NCI-H146 treated with DMSO at 0.1 percent for 48 hours (cell line): ENCODE data around the gene TMEM273.

Experiments
- DNase-seq: peaks from one replicate; lab custom pipeline; 2025; ENCODE audit not compliant: unreplicated experiment; lab: John Stamatoyannopoulos, UW

TMEM273 gene

DNA sequence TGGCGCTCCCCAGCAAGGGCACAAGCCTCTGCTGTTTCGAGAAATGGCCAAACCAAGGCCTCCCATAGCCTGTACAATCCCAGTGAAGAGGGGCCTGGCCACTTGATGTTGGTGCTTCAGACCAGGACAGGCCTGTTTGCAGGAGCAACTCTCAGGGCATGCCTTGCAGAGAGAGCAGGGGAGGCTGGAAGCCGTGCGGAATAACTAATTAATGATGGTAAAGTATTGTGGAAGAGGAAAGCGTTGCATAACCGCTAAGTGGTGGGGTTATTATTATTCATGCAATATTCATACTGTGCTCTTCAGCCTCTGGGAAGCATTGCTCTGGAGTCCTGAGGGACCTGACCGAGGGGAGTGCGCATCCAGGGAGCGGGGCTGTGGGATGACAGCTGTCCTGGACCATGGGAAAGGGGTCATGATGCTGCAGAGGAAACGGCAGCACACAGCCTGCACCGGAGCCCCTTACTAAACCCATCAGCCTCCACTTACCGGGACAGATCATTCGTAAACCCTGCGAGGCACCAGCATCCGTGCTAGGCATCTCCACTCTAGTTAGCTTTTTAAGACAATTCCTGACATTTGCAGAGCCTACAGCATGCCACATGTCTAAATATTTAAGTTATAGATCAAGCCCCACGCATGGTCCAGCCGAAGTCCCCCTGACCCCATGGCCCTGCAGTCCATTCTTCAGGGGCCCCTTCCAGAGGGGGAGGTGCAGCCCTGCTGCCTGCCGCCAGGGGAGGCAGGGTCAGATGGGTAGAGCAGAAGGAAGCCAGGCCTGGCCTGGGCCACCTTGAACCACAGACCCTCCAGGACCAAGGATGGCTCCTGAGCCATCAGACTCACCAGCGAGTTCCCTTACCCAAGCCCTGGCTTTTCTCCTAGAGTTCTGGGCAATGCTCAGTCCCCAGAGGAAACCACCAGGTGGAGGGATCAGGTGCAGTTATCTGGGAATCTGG, 11.6 kb downstream of the TMEM273 start:
- DNase-seq = no peak

DNA sequence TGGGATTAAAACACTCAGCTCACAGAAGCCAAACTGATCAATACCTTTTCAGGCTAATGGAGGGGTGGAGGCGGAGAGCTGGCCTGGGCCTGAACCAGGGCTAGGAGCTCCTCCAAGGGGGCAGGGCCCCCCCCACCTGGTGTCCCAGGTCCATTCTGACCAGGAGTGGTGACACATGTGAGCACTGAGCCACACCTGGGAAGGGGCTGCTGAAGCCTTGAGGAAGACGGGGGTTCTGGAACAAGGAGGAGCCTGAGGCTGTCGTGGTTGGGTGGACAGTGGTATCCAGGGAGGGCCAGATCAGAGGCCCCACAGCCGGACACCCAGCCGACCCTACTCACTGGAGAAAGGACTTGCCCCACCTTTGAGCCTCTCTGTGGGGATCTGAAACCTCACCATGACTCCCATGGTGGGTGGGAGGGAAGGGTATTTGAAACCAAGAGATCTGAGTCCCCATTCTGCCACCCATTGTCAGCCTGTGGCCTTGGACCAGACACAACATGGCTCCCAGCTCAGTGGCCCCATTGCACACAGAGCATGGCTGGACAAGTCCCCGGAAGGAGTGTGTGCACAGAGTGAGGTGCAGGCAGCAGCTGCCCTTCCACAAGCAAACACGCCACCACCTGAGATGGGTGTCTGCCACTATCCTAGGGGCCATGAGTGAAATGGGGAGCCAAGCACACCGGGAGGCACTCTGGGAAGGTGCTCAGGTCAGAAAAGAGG, 12.4 kb downstream of the TMEM273 start:
- DNase-seq = no peak

DNA sequence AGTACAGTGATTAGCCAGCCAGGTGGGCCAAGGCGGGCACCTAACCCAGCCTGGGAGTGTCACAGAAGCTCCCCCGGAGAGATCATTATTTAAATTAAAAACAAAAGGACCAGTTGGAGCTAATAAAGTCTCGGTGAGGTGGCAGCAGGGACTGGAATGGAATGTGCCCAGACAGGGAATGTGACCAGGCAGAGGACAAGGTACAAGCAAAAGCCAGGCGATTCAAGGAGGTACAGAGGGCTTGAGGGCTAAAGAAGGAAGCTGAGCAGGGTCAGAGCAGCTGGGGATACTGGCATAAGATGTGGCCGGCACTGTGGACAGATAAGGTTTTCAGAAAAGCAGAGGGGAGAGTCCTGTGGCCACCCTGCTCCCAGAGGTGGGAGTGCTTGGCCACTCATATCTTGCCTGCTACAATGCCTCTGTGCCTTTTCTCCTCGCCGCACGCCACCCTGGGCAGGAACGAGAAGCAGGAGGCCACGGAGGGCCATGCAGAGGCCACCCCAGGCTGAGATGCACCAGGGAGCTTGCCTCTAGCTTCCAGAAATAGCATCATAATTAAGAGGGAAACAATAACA, 13.2 kb downstream of the TMEM273 start:
- DNase-seq = no peak

DNA sequence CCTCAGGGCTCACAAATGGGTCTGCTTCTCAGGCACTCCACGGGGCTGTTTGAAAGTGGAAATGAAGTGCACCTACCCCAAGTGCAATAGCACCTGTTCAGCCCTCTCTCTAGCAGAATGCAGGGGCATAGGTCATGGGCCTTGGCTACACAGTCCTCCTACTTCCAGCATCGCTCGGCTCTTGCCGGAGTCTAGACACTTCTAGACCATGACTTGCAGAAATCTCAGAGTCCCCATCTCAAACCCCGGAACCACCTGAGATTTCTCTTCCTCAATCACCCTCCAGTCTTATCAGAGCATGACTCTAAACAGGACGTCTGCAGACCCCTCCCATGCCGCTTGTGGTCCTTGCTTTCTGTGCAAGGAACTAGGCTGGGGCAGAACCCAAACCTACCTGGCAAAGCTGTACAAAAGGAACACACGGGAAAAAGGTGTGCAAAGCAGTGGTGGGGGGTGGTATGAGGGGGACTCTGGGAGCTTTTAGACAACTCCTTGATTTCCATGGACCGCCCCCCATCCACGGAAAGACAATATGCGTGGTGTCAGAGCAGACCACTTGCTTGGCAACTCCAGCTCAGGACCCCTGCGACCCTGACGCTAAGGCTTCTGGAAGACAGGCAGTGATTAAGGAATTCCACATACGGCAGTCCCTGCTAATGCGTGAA, 13.8 kb downstream of the TMEM273 start:
- no peak for DNase-seq

DNA sequence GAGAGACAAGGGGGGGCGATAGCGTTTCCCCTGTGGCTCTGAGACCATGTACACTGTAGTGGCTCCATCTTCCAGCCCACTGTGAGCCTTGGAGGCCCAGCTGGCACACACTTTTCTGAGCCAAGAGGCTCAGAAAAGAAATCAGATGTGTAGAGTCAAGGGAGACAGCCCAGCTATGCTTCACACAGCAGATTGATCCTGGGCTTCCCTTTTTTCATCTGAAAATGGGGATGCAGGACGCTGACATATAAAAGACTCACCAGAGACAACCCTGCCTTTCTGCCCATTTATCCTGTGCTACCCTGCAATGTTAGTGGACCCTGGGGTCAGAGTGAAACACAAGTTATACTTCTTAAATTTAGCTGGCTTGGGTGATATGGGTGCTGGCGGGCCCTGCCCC, 14.3 kb downstream of the TMEM273 start:
- no peak for DNase-seq

DNA sequence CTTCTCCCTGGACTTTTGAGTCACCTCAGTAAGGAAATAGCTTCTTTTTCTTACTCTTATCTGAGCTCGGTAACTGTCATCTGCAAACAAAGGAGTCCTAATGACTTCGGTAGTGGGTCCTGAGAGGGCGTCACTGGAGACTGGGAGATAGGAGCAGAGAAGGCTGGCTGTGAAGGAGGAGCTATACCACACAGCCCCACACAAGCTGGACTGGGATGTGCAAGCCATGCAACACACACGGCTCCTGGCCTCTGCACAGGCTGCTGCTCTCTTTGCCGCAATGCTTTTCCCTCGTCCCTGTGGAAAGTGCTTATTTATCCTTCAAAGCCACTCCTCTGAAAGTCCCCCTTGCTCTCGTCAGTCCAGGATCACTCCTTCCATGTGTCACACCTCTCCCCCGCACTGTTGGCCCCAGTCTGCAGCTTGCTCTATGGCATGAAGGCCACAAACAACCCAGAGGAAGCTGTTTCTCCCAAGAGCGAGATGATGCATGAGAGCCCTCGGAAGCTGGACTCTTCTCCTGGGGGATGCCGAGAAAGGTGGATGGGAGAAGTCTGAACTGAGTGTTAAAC, 14.9 kb downstream of the TMEM273 start:
- DNase-seq = no peak

DNA sequence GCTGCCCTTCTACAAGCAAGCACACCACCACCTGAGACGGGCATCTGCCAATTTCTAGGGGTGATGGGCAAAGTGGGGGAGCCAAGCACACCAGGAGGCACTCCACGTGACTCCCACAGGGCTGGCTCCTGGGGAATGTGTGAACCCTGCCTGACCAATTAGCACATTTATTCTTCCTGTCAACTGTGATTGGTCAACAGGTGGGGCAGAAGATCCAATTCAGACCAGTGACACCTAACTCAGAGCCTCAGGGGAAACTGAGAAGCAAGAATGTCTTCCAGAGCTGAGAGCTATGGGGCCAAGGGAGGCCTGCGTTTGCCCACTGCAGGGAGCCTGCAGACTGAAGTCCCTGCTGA, 15.4 kb downstream of the TMEM273 start:
- no peak for DNase-seq

DNA sequence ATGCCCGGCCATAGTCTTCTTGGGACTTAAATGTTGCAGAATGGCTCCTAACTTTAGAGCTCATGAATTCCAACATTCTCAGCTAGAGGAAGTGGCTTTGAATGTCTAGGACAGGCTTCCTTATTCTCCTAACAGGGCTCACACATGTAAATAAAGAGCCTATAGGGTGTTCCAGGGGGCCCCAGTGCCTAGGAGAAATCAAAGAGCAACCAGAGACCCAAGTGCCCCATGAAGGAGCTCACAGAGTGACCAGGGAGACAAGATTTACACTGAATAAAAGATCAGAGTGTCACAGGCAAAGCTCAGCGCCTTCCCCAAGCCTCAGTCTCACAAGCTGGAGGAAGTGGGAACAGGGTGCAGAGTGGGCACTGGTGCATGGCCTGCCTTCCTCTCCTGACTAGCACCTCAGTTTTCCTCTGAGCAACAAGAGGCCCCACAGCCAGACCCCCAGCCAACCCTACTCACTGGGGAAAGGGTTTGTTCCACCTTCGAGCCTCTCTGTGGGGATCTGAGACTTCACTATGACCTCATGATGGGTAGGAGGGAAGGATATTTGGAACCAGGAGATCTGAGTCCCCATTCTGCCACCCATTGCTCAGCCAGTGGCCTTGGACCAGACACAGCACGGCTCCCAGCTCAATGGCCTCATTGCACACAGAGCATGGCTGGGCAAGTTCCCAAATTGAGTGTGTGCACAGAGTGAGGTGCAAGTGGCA, 16.0 kb downstream of the TMEM273 start:
- no peak for DNase-seq

DNA sequence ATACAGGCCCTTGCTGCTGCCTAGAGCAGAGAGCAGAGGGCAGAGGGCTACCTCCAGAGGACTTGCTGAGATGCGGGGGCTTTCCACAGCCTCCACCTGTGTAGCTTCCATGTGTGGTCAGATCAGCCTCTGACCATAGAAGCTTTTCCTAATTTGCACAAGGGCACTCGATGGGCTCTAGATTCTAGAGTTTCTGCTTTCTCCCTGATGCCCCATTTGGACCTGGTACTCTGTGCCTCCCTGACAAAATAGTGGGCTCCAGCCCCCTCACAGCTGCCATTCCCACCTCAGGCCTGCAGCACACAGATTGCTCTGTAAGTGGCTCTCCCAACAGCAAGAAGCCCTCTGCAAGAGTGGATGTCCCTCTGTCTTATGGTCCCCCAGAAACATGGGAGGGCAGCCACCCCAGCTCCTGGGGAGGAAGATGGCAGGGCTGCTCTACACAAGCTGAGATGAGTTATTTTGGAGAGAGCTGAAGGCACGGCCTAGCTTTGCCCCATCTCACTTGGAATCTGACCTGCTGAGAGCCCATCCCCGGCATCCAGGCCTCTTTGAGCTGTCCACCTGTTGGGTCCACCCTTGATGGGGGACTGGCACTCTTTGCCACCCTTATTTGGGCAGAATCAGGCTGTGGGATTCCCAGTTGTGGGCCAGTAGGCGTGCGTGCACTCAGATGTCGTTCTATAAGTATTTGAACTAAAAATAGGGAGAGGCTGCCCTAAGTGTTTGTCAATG, 16.7 kb downstream of the TMEM273 start:
- DNase-seq = no peak

DNA sequence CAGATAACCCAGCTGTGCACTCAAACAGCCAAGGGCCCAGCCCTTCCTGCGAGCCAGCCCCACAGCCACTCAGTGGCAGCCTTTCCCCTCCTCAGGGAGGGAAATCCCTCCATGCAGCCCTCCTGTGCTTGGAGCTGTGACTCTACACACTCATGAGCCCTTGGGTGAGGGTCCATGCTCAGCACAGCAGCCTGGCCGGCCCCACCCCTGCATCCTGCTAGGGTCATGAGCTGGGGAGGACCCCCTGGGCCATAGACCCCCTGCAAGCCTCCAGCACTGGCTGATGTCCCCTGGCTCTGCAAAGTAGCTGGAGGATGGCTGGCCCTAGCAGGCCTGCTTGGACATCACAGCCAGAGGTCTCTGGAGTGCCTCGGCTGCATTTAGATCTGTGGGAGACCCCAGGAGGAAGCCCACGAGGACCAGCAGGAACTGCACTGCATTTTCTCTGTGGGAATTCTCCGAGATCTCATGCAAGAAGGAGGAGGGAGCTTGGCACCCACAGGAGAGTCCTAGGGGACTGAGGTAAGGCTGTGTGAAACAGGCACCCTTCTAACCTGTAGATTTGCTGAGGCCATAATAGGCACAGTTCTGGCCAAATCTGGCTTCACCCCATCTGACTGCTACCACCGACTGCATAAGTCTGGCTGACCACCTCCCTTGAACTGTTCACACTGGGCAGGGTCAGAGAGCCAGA, 17.4 kb downstream of the TMEM273 start:
- no peak for DNase-seq

DNA sequence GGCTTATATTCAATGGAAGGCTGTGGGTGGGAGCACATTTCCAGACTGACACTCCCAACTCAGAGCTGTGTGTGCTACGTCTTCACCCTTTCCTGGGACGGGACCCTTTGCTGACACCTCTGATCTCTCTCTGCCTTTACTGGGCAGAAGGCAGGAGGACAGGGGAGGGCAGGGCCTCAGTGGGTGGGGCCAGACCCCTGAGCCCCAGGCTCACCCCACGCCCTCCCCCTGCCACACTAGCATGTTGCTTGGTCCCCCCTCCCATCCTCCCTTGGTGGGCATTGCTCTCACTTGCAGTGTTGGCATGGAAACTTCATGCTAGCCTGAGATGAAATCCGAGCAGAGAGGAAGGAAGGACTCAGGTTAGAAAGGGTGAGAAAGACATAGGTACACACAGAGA, 18.4 kb downstream of the TMEM273 start:
- no peak for DNase-seq

DNA sequence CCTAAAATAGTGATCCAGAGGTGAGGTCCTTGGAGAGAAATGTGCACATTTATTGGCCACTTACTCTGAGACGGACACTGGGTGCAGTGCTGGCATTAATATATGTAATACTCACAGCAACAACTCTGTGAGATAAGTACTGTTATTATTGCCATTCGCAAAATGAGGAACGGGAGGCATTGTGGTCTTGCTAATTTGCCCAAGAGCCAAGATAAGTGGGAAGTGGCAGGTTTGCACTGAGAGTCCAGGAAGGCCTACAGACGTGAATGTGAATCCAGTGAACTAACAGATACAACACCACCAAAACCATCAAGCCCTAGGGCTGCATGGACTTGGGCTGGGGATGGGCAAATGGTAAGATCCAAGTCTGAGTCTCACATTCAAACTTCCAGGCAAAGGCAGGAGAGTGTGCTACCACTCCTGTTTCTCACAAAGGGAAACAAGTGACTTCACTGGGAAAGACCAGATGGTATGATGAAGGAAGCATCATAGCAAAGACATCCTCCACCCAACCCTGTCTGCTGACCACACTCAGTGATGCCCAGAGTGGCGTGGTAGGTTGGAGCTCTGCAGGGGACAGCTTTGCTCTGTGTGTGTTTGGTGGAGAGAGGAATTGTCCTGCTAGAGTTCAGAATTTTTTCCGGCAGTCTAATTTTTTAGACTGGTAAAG, 19.2 kb downstream of the TMEM273 start:
- no peak for DNase-seq

DNA sequence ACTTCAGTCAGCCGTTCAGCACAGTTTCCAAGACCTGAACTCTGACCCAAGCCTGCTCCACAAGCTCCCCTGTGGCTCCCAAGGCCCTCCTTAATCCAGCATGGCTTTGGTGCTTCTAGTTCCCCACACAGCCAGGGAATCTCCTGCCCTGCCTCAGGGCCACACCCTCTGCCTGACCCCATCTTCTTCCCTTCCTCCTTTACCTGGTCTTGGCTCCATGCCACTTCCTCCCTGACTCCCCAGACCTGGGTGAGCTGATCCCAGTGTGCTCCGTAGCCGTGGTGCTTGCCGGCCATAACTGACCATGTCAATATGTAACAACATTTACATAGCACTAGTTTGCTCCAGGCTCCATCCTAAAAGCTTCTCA, 20.0 kb downstream of the TMEM273 start:
- no peak for DNase-seq

DNA sequence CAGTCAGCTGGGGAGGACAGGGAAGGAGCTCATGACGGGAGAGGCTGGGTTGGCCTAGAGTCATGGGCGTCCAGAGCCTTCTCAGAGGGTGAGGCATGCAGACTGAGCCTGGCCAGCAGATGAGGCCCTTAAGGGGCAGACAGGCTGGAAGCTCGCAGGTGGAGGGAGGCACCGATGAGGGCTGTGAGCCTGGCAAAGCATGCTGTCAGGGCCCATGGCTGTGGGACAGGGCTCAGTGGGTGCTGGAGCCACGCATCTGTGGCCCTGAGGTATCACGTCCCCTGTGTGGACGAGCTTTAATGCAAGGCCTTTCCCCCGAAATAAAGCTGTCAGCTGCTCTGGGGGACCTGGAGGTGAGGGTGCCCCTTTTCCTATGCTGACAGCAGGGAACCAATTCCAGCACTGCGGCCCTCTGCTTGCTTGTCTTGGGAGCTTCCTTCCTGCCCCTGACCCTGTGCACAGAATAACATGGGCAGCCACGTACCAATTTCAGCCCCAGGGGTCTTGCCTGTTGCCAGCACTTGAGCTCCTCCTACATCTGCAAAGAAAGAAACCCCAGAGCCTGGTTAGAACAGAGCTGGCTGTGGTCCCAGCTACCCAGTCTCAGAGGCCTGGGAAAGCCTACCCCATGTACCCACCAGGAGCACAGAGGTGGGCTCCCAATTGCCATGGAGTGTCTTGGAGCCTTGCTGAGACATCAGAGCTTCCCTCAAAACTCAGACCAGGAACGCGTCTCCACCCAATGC, 20.6 kb downstream of the TMEM273 start:
- DNase-seq = no peak

DNA sequence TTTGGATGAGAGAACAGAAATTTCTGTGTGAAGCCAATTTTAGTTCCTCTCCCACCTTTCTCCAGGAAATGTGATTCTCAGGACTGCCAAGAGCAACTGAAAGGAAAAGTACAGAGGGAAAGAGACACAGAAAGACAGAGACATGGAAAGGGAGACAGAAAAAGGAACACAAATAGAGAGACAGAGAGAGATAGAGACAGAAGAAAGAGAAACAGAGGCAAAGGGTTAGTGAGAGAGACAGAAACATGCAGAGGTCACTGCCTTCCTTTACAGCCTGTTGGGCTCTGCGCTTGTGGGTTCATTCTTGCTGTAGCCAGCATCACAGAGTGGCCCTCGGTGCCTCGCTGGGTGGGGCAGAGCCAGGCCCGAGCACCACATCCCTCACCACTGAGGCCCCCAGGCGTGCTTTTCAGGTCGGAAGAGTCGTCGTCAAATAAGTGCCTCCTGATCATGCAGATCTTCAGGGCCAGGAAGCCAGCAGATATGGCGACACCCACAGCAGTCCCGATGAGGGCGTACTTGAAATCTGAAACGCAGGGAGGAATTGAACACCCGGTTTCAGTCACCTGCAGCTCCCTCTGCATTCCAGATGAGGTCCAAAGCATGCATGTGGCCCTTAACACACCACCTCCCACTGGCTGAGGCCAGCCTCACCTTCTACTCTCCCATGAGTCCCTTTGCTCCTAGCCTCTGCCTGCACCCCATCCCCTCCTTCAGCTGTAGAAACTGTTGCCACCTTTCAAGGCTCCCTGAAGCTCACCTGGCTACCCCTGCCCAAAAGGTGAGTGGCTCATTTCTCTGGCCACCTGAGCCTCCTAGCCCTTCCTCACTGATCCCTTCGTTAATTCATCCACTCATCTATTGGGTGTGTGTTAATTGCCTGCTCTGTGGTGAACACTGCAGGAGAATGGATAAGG, 21.4 kb downstream of the TMEM273 start:
- DNase-seq = no peak

DNA sequence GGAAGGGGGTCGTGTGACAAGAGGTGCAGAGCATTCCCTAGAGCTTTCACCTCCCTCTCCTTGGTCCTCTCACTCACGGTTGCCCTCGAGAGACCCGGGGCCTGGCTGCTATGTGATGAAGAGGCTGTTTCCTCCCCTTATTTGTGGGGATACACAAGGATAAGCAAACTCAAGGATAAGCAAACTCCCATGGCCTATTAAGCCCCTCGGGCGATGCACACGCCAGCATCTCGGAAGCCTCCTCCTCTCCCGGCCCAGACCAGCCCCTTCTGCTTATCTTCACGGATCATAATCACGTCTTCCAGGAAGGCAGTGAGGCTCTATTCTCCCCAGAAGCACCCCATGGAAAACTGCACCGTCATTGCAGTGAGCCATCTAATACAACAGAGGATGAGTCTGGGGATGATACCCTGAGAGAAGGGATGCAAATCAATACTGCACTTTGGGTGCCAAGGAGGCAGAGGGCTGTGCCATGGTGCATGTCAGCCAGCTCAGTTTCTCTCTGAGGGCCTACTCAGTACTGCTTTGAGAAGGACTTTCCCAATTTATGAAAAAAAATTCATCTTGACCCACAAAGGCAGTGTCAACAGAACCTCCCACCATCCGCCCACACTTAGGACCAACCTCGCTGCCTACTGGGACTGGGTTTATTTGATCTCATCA, 22.2 kb downstream of the TMEM273 start:
- no peak for DNase-seq
